Measurements from ENCODE around the gene ADAMTSL1. TPM values are rescaled to one million over a fixed set of nuclear protein-coding genes. Genes with fewer than 3 reads are reported as not detected.

ADAMTSL1 gene
- polyA plus RNA-seq, 1 experiment = 17.2 TPM

DNA sequence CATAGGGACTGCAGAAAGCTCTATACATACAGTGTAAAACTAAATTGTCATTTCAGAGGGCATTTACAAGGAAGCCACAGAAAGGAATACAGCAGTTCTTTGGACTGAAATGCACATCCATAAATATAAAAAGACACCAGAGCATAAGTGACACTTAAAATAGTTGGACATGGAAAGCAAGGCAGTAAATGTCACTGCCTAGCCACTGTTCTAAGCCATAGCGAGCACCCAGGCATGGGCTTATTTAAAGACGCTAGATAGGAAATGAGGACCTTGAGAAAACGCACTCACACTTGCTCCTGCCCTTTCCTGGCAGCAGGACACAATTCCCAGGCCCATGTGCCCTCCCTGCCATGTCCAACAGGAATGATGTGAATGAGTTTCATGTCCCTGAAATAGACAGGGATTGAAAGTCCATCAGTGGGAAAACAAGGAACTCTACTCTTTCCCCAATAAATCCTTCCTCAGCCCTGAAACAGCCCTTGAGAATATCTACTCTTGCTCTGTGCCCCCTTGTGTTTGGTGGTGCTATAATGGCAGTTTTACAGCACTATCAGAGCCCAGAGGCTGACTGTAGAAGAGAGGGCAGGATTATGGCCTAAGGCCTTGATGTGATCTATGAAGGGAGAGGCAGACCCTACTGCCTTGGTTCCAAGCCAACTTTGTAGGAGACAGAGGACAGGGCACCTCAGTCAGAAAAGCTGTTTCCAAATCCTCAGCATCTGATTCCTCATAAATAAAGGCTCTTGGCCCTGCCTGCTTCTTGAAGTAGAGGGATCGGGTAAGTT lies 376.1 kb downstream of the ADAMTSL1 start:
- ChIA-PET POLR2A (no interaction called here), CTCF (no interaction called here)
- no peaks in the 10 kb centered on the region for H3K27me3 ChIP-seq (ENCODE audit: control insufficient read depth, insufficient read depth, low read length)
- no peak for DNase-seq (ENCODE audit: low read depth)
- H3K36me3 ChIP-seq (ENCODE audit: control insufficient read depth, insufficient read depth, low read length) = no peaks in the 10 kb centered on the region
- H3K4me3 ChIP-seq (ENCODE audit: low read depth, low read length) = no peak overlapping the region
- TF ChIP-seq, protein P1, sequence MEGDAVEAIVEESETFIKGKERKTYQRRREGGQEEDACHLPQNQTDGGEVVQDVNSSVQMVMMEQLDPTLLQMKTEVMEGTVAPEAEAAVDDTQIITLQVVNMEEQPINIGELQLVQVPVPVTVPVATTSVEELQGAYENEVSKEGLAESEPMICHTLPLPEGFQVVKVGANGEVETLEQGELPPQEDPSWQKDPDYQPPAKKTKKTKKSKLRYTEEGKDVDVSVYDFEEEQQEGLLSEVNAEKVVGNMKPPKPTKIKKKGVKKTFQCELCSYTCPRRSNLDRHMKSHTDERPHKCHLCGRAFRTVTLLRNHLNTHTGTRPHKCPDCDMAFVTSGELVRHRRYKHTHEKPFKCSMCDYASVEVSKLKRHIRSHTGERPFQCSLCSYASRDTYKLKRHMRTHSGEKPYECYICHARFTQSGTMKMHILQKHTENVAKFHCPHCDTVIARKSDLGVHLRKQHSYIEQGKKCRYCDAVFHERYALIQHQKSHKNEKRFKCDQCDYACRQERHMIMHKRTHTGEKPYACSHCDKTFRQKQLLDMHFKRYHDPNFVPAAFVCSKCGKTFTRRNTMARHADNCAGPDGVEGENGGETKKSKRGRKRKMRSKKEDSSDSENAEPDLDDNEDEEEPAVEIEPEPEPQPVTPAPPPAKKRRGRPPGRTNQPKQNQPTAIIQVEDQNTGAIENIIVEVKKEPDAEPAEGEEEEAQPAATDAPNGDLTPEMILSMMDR (IDR thresholded peaks at IDR 0.05; ENCODE audit: insufficient read depth, low read depth, low read length) = no peak

DNA sequence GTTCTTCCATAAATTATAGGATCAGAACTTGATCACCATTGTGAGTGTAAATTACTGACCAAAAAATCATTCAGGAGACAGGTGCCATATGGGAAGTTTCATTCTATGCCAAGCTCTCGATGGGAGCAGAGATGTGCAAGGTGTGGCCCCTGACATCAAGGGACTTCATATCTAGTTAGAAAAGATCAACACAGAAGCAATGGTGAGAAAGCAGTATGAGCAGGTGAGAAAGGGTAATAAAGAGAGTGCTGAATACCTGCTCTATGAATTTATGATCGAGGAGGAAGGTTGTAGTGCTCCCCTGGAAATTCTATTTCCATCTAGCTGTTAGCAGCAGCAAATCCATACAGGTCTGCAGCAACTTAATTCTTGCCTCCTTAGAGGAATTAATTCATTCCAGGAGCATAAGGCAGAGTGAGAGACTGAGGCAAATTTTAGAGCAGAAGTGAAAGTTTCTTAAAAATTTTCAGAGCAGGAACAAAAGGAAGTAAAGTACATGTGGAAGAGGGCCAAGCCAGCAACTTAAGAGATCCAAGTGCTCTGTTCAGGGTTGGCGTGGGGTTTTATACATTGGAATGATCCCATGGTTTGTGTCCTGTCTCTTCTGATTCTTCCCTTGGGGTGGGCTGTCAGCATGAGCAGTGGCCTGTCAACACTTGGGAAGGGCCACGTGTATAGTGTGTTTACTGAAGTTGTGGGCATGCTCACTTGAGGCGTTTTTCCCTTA lies 377.3 kb downstream of the ADAMTSL1 start:
- DNase-seq (ENCODE audit: low read depth) = no peak
- no peaks in the 10 kb centered on the region for H3K36me3 ChIP-seq (ENCODE audit: control insufficient read depth, insufficient read depth, low read length)
- ChIA-PET CTCF (no interaction called here), POLR2A (no interaction called here)
- TF ChIP-seq, protein P1 (IDR thresholded peaks at IDR 0.05; ENCODE audit: insufficient read depth, low read depth, low read length) = no peak
- no peaks in the 10 kb centered on the region for H3K27me3 ChIP-seq (ENCODE audit: control insufficient read depth, insufficient read depth, low read length)
- no peak overlapping the region for H3K4me3 ChIP-seq (ENCODE audit: low read depth, low read length)

DNA sequence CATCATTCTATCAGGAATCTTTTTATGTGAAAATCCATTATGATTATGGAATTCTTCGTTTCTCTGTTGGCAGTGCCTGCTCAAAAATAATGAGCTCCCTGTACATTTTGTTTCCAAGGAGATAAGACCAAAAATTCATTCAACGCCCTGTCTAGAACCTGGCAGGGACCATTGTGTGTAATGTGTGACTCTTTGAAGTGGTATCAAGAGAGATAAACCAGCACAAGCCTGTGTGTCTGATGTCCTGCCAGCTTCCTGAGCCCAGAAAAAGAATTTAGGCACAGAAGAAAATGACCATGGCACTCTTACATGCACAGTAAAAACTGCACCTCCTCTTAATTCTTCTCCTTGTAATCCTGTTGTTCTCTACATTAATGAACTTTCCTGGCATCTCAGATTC lies 381.7 kb downstream of the ADAMTSL1 start:
- CTCF ChIA-PET = no interaction called here
- POLR2A ChIA-PET = no interaction called here

DNA sequence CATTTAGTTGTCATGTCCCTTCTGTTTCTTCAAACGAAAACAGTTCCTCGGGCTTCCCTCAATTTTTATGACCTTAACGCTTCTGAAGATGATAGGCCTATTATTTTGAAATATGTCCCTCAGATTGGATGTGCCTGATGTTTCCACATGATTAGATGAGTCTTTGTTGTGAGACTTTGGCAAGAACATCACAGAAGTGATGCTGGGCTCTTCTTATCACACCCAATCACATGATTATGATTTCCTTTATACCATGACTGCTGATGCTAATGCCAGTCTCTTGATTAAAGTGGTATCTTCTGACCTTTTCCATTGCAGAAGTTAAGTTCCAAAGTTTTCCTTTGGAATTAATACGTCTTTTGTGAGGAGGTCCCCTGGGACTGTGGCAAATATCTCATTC lies 383.4 kb downstream of the ADAMTSL1 start:
- Histone ChIP-seq H3K27me3 (ENCODE audit: control insufficient read depth, insufficient read depth, low read length) (no peaks in the 10 kb centered on the region), H3K36me3 (ENCODE audit: control insufficient read depth, insufficient read depth, low read length) (no peaks in the 10 kb centered on the region), H3K4me3 (ENCODE audit: low read depth, low read length) (no peak overlapping the region)
- CTCF ChIA-PET = no interaction called here
- no peak for DNase-seq (ENCODE audit: low read depth)
- TF ChIP-seq, protein P1 (IDR thresholded peaks at IDR 0.05; ENCODE audit: insufficient read depth, low read depth, low read length) = no peak
- POLR2A ChIA-PET = no interaction called here

More for the DNA sequence above, 381.7 kb downstream of the ADAMTSL1 start:
- no peak for DNase-seq (ENCODE audit: low read depth)
- Histone ChIP-seq H3K36me3 (ENCODE audit: control insufficient read depth, insufficient read depth, low read length) (no peaks in the 10 kb centered on the region), H3K27me3 (ENCODE audit: control insufficient read depth, insufficient read depth, low read length) (no peaks in the 10 kb centered on the region), H3K4me3 (ENCODE audit: low read depth, low read length) (no peak overlapping the region)
- TF ChIP-seq, protein P1 (IDR thresholded peaks at IDR 0.05; ENCODE audit: insufficient read depth, low read depth, low read length) = no peak

DNA sequence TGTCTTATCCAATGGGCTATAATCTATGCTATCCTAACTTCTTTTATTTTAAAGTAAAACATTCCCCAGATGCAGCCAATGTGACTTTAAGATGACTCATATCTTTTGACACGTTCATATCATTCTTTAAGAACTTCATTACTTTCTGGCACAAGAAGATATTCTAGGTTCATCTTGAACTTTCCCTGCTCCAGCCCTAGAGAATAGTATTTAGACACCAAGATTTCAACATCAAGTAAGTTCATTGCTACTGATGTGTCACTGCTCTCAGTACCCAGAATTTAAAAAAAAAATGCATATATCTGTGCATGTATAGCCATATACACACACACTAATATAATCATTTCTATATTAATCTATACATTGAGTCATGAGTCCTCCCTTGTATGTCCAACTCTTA lies 383.8 kb downstream of the ADAMTSL1 start:
- no peak for DNase-seq (ENCODE audit: low read depth)
- Histone ChIP-seq H3K4me3 (ENCODE audit: low read depth, low read length) (no peak overlapping the region), H3K36me3 (ENCODE audit: control insufficient read depth, insufficient read depth, low read length) (no peaks in the 10 kb centered on the region), H3K27me3 (ENCODE audit: control insufficient read depth, insufficient read depth, low read length) (no peaks in the 10 kb centered on the region)
- POLR2A ChIA-PET = no interaction called here
- TF ChIP-seq, protein P1 (IDR thresholded peaks at IDR 0.05; ENCODE audit: insufficient read depth, low read depth, low read length) = no peak
- CTCF ChIA-PET = no interaction called here
